Central memory CD4-positive, alpha-beta T cell (primary cell): ENCODE results near the gene TNNC2.
"Not testable (repeated sequence)": the region's sequence is repeated elsewhere in the genome, so short reads cannot be mapped to it uniquely, and the experiment has no call there.

Experiments
- DNase-seq: peaks from one replicate; pipeline ENCODE4 v3.0.0; 2022
- total RNA-seq, 3 experiments: gene quantifications; one replicate each; lab custom pipeline; 2026; lab: John Stamatoyannopoulos, UW

TNNC2 gene
- total RNA-seq, result 0.11 to 0.39 (median 0.14) reads per million in 3 experiments

DNA sequence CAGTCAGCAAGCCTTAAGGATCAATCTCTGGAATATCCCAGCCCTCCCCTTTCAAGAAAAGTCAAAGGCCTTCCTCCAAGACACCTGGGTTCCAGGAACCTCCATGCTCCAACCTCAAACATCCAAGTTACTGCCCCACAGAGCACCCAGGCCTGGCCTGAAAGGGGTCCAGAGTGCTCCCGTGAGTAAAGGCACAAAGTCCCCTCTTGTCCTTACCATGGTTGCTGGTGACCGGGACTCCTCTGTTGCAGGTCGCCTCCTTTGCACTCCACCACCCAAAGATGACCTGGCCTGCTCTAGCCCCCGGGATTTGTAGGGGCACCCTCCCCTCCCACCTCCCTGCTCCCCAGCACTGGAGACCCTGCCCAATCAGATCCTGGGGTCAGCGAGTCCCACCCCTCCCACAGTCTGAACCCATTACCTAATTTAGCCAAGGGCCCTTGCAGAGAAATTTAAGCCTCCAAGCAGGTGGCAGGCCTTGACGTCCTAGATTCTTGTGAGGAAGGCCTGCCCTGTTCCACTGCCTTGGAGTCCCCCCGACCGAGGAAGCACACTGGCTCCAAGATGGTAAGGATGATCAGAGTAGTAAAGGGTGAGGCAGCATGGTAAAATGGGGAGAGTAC is at the start of gene TNNC2:
TNNC2 (minus strand) TSS at position 283 of the 623 bp plus-strand sequence; CDS start at position 219, 64 bp downstream.
- no peak for DNase-seq

DNA sequence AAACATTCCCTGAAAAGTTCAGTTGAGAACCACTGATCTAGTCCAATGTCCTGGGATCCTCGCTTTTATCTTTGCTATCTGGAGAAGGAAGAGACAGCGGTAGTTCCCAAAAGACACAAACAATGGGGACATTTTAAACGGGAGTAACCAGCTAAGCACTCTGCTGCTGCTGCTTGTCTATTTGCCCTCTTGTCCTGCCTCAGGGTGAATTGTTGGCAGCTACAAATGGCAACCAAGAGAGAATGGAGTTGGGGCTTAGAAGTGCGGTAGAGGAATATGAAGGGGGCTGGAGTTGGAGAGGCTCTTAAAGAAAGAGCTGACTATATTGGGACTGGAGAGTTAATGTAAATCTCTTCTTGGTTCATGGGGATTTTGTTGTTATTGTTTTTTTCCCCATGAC is 47.5 kb upstream of the TNNC2 start:
- no peak for DNase-seq

GRCh38 chr20:45874104-45874481 is 47.0 kb upstream of the TNNC2 start:
- DNase-seq, result not testable (repeated sequence)

DNA sequence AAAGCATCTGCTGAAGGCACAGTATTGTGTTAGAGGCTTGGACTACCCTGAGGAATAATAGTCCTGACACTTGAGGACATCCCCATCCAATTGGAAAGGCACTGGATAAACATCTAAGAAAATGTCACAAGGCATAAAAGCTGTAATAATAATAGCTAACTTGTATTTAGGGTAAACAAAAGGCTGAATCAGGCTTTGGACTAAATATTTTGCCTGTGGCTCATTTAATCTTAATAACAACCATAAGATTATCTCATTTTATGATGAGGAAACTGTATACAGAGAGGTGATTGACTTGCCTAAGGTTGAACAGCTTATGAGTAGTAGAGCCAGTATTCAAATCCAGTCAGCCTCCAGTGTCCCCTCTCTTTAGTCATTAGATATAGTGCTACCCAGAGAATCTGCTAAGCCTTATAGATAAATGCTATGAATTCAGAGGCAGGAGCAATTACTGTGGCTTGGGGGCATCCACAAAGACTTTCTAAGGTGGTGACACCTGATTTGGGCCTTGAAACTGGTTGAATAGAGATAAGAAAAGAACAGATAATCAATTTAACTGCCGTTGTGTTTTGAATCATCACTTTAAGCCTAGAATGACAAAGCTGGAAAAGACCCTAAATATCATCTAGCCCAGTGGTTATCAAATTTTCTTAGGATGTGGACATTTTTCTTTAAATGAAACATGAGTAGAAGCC is 46.4 kb upstream of the TNNC2 start:
- DNase-seq, result no peak

DNA sequence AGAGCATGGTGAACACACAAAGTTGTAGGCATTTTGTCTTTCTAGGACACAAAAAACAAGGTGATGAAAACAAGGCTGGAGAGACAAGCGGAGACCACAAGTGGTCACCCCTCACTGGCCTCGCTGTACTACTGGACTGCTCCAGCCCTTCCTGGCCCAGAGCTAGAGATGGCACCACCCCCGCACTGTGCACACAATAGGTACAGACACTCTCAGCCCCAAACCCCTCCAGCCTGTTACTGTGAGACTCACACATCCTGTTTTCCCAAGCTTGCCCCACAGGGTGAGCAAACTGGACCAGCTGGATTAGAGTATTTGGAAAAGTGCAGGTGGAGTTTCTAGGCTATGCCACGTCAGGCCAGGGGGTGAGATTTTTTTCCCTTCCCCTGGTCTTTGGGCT is 45.5 kb upstream of the TNNC2 start:
- no peak for DNase-seq

DNA sequence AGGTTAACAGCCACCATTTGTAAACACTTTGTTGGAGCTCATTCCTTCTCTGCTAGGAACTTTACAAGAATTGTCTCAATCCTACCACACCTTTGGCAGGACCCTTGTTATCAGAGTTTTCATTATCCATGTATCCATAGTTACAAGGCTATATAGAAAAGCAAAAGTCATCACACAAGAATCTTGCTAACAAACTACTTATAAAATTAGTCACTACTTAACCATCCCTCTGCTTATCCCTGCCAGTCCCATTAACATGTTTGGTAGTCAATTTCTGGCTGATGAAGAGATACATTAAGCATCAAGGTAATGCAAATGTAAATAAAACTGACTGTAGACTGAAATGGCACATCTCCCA is 40.7 kb upstream of the TNNC2 start:
- no peak for DNase-seq

DNA sequence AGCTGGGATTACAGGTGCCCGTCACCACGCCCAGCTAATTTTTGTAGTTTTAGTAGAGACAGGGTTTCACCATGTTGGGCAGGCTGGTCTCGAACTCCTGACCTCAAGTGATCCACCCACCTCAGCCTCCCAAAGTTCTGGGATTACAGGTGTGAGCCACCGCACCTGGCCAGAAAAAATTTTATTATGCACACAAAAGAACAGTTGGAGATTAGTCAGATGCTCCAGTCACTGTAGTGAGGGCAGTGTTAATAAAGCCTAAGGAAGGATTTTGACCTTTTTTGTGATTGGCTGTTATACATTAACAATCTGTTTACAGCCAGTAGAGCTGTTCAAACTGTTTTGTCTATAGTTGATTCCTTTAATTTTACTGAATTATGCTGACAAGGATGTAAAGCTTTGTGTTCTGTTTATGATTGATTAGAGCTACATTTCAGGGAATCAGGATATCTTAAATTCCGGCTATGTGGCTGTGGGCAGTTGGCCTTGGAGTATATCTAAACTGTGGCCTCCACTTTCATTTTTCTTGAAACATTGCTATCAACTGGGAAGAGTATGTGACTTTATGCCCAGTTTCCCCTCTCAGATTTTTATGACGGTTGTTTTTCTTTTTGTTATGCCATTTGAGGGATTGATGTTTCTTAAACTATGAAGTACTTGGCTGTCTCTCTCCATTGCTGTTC is 40.2 kb upstream of the TNNC2 start:
- no peak for DNase-seq

DNA sequence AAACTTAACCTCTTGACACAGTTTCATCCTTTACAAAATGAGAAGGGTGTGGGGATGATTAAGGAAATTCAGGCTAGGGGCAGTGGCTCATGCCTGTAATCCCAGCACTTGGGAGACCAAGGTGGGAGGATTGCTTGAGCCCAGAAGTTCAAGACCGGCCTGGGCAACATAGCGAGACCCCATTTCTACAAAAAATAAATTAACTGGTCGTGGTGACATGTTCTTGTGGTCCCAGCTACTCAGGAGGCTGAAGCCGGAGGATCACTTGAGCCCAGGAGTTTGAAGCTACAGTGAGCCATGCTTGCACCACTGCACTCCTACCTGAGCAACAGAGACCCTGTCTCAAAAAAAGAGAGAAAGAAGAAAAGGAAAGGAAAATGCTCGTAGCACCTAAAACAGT is 39.3 kb upstream of the TNNC2 start:
- DNase-seq, result no peak

DNA sequence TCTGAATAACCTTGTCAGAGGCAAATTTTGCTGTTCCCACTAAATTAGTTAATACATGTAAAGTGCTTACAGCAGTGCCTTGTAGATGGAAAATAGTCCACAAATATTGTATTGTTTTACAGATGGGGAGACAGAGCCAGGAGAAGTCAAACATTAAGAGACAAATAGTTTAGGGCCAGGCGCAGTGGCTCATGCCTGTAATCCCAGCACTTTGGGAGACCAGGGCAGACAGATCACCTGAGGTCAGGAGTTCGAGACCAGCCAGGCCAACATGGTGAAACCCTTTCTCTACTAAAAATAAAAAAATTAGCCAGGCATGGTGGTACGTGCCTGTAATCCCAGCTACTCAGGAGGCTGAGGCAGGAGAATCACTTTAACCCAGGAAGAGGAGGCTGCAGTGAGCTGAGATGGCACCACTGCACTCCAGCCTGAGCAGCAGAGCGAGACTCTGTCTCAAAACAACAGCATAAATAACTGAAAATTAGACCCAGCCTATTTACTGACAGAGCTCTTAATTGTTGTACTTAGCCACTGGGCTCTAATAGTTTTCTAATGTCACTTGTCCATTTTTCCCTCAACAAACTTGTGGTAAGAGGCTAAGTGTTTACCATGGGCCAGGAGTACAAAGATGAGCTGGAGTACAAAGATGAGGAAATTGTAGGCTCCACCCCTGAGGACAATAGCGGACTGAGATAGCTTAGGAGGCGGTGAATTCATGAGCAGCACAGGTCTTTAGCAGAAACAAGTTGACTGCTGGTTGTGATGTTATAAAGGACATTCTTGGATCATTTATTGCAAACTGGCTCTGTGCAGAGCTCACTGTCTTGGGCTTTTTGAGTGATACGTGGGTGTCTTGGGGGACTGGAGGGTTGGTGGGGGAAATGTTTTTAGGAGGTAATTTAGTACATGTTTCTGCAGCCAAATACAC is 36.7 kb upstream of the TNNC2 start:
- no peak for DNase-seq

DNA sequence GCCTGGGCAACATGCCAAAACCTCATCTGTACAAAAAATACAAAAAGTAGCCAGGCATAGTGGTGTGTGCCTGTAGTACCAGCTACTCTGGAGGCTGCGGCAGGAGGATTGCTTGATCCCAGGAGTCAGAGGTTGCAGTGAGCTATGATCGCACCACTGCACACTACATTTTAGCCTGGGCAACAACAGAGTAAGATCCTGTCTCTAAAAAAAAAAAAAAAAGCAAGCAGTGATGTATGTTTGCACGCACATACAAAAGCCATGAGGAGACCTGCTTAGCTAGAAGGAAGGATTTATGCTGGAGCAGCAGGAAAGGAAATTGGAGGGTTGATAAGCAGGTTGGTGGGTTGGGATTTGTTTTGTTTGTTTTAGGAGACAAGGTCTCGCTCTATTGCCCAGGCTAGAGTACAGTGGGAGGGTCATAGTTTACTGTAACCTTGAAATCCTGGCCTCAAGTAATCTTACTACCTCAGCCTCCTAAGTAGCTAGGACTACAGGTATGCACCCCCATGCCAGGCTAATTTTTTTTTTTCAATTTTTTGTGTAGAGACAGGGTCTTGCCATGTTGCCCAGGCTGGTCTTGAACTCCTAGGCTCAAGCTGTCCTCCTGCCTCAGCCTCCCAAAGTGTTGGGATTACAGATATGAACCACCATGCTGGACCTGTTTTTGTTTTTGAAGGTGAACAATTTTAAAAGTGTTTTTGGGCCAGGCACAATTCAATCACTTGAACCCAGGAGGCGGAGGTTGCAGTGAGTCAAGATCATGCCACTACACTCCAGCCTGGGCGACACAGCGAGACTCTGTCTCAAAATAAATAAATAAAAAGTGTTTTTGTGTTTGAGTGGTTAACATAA is 34.3 kb upstream of the TNNC2 start:
- no peak for DNase-seq

GRCh38 chr20:45860560-45861220 is 33.6 kb upstream of the TNNC2 start:
- no peak for DNase-seq

DNA sequence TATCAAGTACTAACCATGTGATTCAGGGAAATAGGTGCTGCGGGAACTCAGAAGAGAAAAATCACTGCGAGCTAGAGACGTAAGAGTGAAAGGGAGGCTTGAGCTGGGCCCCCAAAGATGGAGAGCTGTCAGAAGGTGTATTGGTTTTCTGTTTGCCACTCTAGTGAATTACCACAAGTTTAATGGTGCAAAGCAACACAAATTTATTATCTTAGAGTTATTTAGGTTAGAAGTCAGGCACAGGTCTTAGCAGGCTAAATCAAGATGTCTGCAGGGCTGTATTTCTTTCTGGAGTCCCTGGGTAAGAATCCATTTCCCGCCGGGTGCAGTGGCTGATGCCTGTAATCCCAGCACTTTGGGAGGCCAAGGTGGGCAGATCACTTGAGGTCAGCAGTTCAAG is 32.8 kb upstream of the TNNC2 start:
- no peak for DNase-seq

GRCh38 chr20:45857882-45858216 is 30.7 kb upstream of the TNNC2 start:
- no peak for DNase-seq

- DNase-seq, result peak; percentile 98
Observed at GRCh38 chr20:45857114-45857881, 30.2 kb upstream of the TNNC2 start, which contains the start of the genes ACOT8 and ZSWIM3. TSS of gene ACOT8 (minus strand) at chr20:45857392. CDS start at chr20:45857315, 77 bp downstream. TSS of gene ZSWIM3 (plus strand) at chr20:45857614. CDS start at chr20:45857826, 212 bp downstream.

DNA sequence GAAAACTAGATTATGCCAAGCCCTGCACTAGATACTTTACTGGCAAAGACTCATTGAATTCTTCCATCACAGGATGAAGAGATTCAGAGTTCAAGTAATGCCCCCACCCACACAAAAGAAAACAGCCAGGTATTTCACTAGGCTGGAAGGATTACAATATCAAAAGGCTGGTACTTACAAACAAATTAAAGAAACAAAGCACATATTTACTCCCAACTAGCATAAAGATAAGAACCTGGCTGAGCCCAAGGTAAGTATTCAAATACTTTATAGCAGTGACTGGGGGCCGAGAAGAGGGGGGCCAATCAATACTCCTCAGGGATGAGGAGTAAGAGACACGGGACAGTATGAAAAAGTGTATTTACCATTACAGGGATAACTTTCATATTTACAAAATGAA is 26.4 kb upstream of the TNNC2 start:
- no peak for DNase-seq

DNA sequence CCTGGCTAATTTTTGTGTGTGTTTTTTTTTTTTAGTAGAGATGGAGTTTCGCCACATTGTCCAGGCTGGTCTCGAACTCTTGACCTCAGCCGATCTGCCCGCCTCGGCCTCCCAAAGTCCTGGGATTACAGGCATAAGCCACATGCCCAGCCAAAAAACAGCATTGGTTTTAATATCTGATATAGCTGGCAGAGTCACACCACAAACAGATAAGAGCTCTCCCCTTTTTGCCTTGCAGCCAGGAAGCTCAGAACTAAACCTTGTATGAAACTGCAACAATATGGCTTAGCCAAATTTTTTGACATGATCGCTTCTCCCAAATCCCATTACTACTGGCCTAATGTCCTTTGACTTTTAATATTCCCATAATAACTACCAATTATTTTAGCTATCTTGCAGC is 25.2 kb upstream of the TNNC2 start:
- DNase-seq, result no peak

DNA sequence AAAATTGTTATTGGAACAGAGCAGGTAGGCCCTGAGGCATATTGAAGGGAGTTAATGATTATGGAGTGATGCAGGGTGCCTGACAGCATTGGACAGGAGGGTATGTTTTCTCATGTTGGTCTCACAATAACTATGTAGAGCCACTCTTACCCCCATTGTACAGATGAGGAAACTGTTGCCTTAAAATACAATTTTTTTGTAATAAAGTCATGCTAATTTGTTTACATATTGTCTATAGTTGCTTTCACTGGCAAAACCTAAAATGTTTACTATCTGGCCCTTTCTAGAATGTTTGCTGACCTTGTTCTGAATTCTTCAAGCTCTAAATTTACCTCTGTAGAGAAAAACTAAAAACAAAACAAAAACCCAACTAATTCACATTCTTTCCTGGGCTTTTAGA is 24.4 kb upstream of the TNNC2 start:
- no peak for DNase-seq

GRCh38 chr20:45850926-45851325 is 23.8 kb upstream of the TNNC2 start:
- no peak for DNase-seq

GRCh38 chr20:45850238-45850637 is 23.1 kb upstream of the TNNC2 start:
- no peak for DNase-seq

DNA sequence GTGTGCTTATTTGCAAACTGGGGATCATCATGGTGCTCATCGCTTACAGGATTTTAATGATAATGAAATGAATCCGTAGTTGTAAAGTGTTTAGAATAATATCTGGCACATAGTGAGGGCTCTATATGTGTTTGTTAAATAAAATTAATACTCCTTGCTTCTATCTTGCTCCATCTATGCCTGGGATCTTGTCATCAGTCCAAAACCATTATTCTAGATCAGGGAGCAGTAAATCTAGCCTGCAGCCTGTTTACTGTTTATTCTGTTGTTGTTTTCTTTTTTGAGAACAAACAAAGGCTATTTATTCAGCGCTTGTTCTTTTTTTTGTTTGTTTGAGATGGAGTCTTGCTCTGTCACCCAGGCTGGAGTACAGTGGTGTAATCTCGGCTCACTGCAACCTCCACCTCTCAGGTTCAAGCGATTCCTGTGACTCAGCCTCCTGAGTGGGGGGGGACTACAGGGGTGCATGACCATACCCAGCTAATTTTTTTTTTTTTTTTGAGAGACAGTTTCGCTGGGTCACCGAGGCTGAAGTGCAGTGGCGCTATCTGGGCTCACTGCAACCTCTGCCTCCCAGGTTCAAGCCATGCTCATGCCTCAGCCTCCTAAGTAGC is 22.0 kb upstream of the TNNC2 start:
- no peak for DNase-seq
